ENCODE measurements around the gene AUNIP.

AUNIP gene

DNA sequence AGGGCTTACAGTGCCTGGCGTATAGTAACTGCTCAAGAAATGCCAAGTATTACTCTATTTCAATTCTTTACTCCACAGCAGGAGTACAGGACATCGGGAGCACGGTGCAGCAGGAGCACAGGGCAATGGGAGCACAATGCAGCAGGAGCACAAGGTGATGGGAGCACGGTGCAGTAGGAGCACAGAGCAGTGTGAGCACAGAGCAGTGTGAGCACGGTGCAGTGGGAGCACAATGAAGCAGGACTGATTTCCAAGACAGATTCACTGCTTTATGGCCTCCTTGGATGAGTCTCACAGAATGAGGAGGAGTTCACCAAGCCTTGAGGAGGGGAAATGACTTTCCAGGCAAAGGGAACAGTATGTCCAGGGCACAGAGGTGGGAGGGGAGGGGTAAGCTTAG is 21.3 kb upstream of the AUNIP start:
- Histone ChIP-seq H4K20me1 (no peaks in the 10 kb centered on the region), H3K4me1 (peaks cover 0 to 12% (median 3%) of the 10 kb centered on the region in 10 experiments; a peak in 9 of 20 replicates), H3K27ac (no peak overlapping the region), H3K4me3 (no peak overlapping the region), H3K9me3 (replicated peaks in 1 of 11) (no peaks in the 10 kb centered on the region), H3K27me3 (peaks cover 0 to 12% (median 9%) of the 10 kb centered on the region in 11 experiments; a peak in 13 of 22 replicates), H3K4me2 (no peak overlapping the region), H3K9ac (no peak overlapping the region), H3K36me3 (0 out of 22 replicates have a peak, but pooled peaks cover 0 to 8% (median 0%) of the 10 kb centered on the region in 11 experiments)
- no peak for TF ChIP-seq Cebpa-rat (IDR thresholded peaks at IDR 0.05)

DNA sequence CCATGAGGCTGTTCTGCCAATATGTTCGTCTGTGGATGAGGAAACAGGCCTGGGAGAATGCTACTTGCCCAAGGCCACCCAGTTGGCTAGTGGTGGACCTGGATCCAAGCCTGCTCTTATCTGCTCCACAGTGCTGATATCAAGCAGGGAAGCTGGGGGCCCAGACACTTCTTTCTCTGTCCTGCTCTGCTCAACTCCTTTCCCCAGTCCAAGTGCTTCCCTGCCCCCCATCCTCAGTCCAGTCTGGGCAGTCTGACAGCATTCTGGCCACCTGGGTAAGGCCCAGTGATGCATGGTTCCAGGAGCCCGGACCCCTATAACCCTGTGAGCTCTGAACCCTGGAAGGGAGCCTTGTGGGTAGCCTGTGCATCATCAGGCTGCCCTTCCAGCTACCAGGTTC is 20.4 kb upstream of the AUNIP start:
- Histone ChIP-seq H3K4me3 (no peak overlapping the region), H3K4me2 (no peak overlapping the region), H3K36me3 (no peaks in the 10 kb centered on the region), H3K9me3 (replicated peaks in 1 of 11) (no peaks in the 10 kb centered on the region), H3K9ac (no peak overlapping the region), H3K27me3 (peaks cover 0 to 21% (median 18%) of the 10 kb centered on the region in 11 experiments; a peak in 14 of 22 replicates), H3K27ac (no peak overlapping the region), H4K20me1 (no peaks in the 10 kb centered on the region), H3K4me1 (peaks cover 3 to 20% (median 11%) of the 10 kb centered on the region in 10 experiments; a peak in 19 of 20 replicates)
- no peak for TF ChIP-seq Cebpa-rat (IDR thresholded peaks at IDR 0.05)

DNA sequence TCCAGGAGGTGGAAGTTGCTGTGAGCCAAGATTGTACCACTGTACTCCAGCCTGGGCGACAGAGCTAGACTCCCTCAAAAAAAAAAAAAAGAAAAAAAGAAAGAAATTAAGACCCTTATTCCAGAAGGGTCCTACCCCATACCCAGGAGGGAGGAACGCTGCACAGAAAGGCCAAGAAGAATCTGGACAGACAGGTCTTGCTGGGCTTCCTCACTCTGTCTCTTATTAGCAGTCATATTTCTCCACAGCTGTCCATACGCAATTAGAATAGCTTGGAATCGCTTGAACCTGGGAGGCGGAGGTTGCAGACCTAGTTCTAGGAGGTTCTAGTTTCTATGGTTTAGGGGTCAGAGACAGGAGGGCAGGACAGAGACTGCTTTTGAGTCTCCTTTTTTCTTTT is 19.4 kb upstream of the AUNIP start:
- Histone ChIP-seq H3K27ac (no peak overlapping the region), H3K4me2 (no peak overlapping the region), H3K4me1 (peaks cover 11 to 29% (median 18%) of the 10 kb centered on the region in 10 experiments), H3K27me3 (peaks cover 0 to 26% (median 19%) of the 10 kb centered on the region in 11 experiments; a peak in 14 of 22 replicates), H3K36me3 (no peaks in the 10 kb centered on the region), H4K20me1 (no peaks in the 10 kb centered on the region), H3K9ac (no peak overlapping the region), H3K4me3 (no peak overlapping the region), H3K9me3 (replicated peaks in 1 of 11) (no peaks in the 10 kb centered on the region)
- no peak for TF ChIP-seq Cebpa-rat (IDR thresholded peaks at IDR 0.05)

DNA sequence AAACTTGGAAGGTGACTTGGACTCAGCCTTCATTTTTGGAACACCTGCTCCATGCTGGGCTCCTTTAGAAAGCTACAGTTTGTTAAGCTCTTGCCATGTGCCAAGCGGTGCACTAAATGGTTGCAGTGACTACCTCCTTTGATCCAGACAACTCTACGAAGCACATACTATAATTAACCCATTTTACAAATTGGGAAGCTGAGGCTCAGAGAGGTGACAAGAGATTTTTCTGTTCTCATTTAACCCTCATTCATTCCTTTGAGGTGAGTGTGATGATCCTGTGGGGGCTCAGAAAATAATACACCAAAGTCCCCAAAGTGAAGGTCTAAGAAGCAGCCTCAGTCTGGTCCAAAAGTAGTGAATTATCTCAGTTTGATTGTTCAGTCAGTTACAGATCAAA is 17.9 kb upstream of the AUNIP start:
- Histone ChIP-seq H3K27ac (no peak overlapping the region), H3K4me1 (peaks cover 20 to 44% (median 30%) of the 10 kb centered on the region in 10 experiments), H4K20me1 (peaks cover 0 to 3% (median 0%) of the 10 kb centered on the region in 11 experiments; a peak in 1 of 22 replicates), H3K4me3 (no peak overlapping the region), H3K36me3 (no peaks in the 10 kb centered on the region), H3K4me2 (no peak overlapping the region), H3K9me3 (replicated peaks in 1 of 11) (no peaks in the 10 kb centered on the region), H3K27me3 (peaks cover 0 to 26% (median 19%) of the 10 kb centered on the region in 11 experiments; a peak in 14 of 22 replicates), H3K9ac (no peak overlapping the region)
- no peak for TF ChIP-seq Cebpa-rat (IDR thresholded peaks at IDR 0.05)

DNA sequence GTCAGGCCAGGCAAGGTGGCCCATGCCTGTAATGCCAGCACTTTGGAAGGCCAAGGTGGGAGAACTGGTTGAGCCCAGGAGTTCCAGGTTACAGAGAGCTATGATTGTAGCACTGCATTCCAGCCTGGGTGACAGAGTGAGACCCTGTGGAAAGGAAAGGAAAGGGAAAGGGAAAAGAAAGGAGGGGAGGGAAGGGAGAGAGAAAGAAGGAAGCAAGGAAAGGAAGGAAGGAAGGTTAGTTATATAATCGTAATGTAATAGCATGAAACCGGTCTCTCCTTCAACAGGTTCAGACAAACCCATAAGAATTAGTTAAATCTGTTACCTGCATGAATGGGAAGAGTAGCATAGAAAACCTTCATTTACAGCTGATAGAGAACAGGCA is 17.4 kb upstream of the AUNIP start:
- H3K4me2 ChIP-seq: peak overlapping the region in 4 of 11 experiments; percentile 94 to 99 (median 96); a peak in 2 of 22 replicates

DNA sequence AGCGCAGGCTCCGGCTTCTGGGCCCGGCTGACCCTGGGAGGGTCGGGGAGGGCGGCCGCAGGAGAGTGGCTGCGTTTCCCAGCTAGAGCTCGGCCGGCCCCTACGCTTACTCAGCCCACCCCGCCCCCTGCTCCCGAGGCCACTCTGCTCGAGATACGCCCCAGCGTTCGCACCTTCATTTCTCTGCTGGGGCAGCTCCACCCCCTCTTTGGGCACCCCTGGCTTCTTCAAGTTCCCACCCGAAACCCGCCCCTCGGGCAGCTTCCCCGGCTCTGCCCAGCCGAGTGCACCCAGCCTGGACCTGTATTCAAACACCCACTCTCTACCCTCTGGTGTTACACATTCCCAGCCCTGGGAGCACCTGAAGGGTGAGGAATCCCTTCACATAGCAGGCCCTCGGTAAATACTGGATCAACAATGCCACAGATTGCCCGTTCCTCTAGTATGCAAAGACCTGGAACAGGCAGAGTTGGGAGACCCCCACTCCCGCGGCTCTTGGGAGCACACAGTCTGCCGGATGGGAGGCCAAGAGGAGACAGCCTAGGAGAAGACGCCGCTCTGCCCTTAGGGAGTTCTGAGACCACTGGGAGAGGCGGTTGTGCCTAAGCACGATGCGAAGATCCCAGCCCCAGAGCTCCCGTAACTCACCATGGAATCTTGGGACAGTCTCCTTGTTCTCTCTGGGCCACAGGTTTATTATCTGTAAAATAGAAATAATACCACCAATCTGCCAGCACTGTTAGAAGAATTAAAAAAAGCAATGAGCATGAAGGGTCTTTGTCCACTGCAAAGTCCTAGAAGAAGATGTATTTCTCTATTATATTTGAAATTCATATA is 16.8 kb upstream of the AUNIP start:
- H3K36me3 ChIP-seq: no peaks in the 10 kb centered on the region
- peak overlapping the region; percentile 65 to 79 (median 77) for H3K9ac ChIP-seq
- H3K4me2 ChIP-seq: peak overlapping the region; percentile 82 to 99 (median 94)
- peak overlapping the region; percentile 1 to 72 (median 61); a peak in 17 of 22 replicates for H3K27ac ChIP-seq
- peaks cover 0 to 26% (median 19%) of the 10 kb centered on the region in 11 experiments; a peak in 14 of 22 replicates for H3K27me3 ChIP-seq
- H3K4me3 ChIP-seq: peak overlapping the region; percentile 55 to 71 (median 66)
- H3K4me1 ChIP-seq: peaks cover 31 to 55% (median 41%) of the 10 kb centered on the region in 10 experiments
- no peaks in the 10 kb centered on the region for H3K9me3 ChIP-seq (replicated peaks in 1 of 11)
- peaks cover 0 to 3% (median 0%) of the 10 kb centered on the region in 11 experiments; a peak in 1 of 22 replicates for H4K20me1 ChIP-seq
- TF ChIP-seq Cebpa-rat (IDR thresholded peaks at IDR 0.05): no peak

More for the DNA sequence above, 17.4 kb upstream of the AUNIP start:
- H3K9ac ChIP-seq: no peak overlapping the region
- no peak overlapping the region for H3K27ac ChIP-seq
- no peak overlapping the region for H3K4me3 ChIP-seq
- H3K36me3 ChIP-seq: no peaks in the 10 kb centered on the region
- H4K20me1 ChIP-seq: peaks cover 0 to 3% (median 0%) of the 10 kb centered on the region in 11 experiments; a peak in 1 of 22 replicates
- peaks cover 0 to 26% (median 19%) of the 10 kb centered on the region in 11 experiments; a peak in 14 of 22 replicates for H3K27me3 ChIP-seq
- TF ChIP-seq Cebpa-rat (IDR thresholded peaks at IDR 0.05): no peak
- no peaks in the 10 kb centered on the region for H3K9me3 ChIP-seq (replicated peaks in 1 of 11)
- H3K4me1 ChIP-seq: peaks cover 25 to 49% (median 35%) of the 10 kb centered on the region in 10 experiments

DNA sequence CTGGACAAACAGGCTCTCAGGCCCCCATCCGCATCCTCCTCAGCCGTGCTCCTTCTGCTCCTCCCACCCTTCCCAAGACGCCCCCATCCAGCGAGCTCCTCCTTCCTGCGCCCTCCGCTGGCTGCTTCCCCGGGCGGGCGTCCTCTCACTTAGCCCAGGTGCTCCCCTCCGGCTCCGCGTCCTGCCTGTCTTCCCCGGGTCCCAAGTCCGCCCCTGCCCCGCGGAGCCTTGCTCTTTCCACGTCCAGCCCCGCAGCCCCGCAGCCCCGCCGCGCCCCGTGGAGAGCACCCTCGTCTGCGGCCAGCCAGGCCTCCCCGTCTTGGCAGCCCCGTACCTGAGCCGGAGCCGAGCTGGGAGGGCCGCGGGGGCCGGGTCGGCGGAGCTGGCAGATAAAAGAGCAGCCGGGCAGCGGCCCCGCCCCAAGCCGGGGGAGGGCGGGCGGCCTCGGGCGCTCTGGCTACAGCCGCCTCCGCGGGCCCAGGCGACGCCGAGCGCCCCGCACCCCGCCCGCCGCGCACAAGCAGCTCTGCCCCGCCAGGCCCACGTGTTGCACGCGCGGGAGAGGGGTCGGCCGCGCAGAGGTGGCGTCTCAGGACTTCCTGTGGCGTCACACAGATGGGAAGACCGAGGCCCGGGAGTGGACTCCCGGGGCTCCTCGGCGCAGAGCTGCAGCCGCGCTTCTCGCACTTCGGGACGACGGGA is 16.0 kb upstream of the AUNIP start, which contains the start of gene PAQR7:
Gene PAQR7 (minus strand): TSS at position 555 of the 702 bp plus-strand sequence. CDS start 11,869 bp downstream, outside the sequence.
- Histone ChIP-seq H3K27me3 (peaks cover 0 to 26% (median 19%) of the 10 kb centered on the region in 11 experiments; a peak in 14 of 22 replicates), H3K4me2 (peak within 1 kb of the TSS; percentile 82 to 99 (median 94)), H3K27ac (peak within 1 kb of the TSS; percentile 1 to 72 (median 61); a peak in 20 of 22 replicates), H3K4me3 (peak within 1 kb of the TSS; percentile 55 to 71 (median 66)), H3K36me3 (peaks cover 0 to 3% (median 0%) of the 10 kb centered on the region in 11 experiments; a peak in 2 of 22 replicates), H4K20me1 (peaks cover 0 to 3% (median 0%) of the 10 kb centered on the region in 11 experiments; a peak in 1 of 22 replicates), H3K9ac (peak within 1 kb of the TSS; percentile 65 to 79 (median 77)), H3K4me1 (peaks cover 39 to 62% (median 49%) of the 10 kb centered on the region in 10 experiments), H3K9me3 (replicated peaks in 1 of 11) (no peaks in the 10 kb centered on the region)
- no peak for TF ChIP-seq Cebpa-rat (IDR thresholded peaks at IDR 0.05)

DNA sequence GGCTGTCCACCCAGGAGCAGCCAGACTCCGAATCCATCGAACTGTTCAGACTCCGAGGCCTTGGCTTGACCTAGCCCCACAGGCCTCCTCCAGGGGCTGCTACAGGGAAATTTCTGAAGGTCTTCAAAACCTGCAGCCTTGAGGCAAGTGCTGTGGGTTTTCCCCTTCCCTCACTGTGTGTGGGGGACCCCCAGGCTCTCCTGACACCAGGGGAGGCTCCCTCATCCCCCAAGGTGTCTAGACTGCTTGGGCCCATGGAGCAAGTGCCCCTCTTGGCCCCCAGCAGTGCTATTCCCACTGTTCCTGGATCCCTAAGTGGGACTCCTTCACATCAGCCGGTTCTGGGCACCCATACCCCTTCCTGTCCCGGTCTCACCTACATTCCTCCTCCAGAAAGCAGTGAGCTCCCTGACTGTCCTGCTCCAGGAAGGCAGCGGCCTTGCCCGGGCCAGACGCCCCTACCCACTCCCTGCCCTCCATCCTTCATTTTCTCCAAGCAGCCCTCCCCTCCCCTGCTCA is 15.4 kb upstream of the AUNIP start:
- Histone ChIP-seq H3K4me1 (peaks cover 45 to 69% (median 53%) of the 10 kb centered on the region in 10 experiments), H3K9ac (peak overlapping the region; percentile 65 to 79 (median 77)), H3K9me3 (replicated peaks in 1 of 11) (no peaks in the 10 kb centered on the region), H3K4me3 (peak overlapping the region; percentile 55 to 71 (median 66)), H3K27ac (peak overlapping the region in 10 of 11 experiments; percentile 1 to 72 (median 61); a peak in 18 of 22 replicates), H3K4me2 (peak overlapping the region; percentile 82 to 99 (median 94)), H4K20me1 (peaks cover 0 to 3% (median 0%) of the 10 kb centered on the region in 11 experiments; a peak in 1 of 22 replicates), H3K36me3 (peaks cover 0 to 9% (median 0%) of the 10 kb centered on the region in 11 experiments; a peak in 2 of 22 replicates), H3K27me3 (peaks cover 0 to 26% (median 19%) of the 10 kb centered on the region in 11 experiments; a peak in 14 of 22 replicates)
- no peak for TF ChIP-seq Cebpa-rat (IDR thresholded peaks at IDR 0.05)

All from BLaER1 treated with 17β-estradiol and CSF1 and Interleukin-3, amounts not matched to agents 10 nM and 100 nM (cell line).